Measurements from ENCODE around the gene FBN1. TPM values are rescaled to one million over a fixed set of nuclear protein-coding genes. Genes with fewer than 3 reads are reported as not detected.

FBN1 gene
- polyA plus RNA-seq, 2 of the 4 experiments (the other 2 are of a cell fraction): 6.3 to 9.4 TPM

GRCh38 chr15:48580736-48581135 is 64.8 kb downstream of the FBN1 start:
- ChIA-PET POLR2A (no interaction called here), CTCF (no interaction called here)
- TF ChIP-seq ZC3H11A (IDR thresholded peaks at IDR 0.05): no peak
- TF ChIP-seq CBX2 (IDR thresholded peaks at IDR 0.05; ENCODE audit: borderline replicate concordance, low read depth): no peak
- TF ChIP-seq POLR2A (IDR thresholded peaks at IDR 0.05; ENCODE audit: low read length): no peak
- FAIRE-seq (no peak), DNase-seq (ENCODE audit: low read depth in 1 of 2, low spot score in 1 of 2) (no peak), ATAC-seq (no peak)
- H3K4me3 ChIP-seq: no peak overlapping the region
- no peak overlapping the region for H3K27ac ChIP-seq
- H3K4me2 ChIP-seq: no peak overlapping the region
- H3K4me1 ChIP-seq: no peaks in the 10 kb centered on the region
- WGBS (ENCODE audit: missing lambda C conversion rate): 72% methylated on average over 2 of the region's 2 CpGs
- no peaks in the 10 kb centered on the region for H3K9me3 ChIP-seq

DNA sequence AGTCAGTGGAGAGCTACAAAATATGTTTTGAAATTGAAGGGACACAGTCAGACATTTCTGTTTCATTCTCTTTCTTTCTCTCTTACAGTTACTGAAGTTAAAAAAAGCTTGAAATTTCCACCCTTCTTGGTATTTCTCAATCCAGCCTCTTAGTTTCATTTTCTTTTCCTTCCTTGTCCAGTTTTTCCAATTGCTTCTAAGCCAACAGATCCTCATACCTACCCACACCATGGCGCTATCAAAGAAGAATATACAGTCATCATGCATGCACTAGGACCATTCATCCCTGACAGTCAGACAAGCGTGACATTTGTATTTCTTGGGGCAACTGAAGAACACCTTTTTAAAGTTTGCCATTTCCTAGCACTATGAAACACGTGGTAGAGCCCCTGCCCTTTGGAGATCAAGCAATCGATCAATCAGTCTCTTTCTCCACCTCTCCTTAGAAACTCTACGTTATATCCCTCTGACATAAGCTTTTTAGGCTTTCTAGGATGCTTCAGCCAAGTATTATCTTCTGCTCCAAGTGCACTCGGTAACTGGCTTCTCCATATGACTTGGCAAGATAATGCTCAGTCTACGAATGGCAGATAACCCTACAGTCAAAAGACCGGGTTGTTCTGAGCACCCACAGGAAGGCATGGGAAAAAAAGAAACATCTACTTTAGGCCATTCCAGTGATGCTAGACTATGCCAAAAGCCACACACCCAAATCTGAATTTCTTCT is 65.4 kb downstream of the FBN1 start:
- Histone ChIP-seq H3K9me3 (no peaks in the 10 kb centered on the region), H3K27ac (no peak overlapping the region), H3K4me3 (no peak overlapping the region), H3K4me2 (no peak overlapping the region), H3K4me1 (no peaks in the 10 kb centered on the region)
- no peak for DNase-seq (ENCODE audit: low read depth in 1 of 2, low spot score in 1 of 2)
- CTCF ChIA-PET: no interaction called here
- no peak for ATAC-seq
- TF ChIP-seq, protein P1, sequence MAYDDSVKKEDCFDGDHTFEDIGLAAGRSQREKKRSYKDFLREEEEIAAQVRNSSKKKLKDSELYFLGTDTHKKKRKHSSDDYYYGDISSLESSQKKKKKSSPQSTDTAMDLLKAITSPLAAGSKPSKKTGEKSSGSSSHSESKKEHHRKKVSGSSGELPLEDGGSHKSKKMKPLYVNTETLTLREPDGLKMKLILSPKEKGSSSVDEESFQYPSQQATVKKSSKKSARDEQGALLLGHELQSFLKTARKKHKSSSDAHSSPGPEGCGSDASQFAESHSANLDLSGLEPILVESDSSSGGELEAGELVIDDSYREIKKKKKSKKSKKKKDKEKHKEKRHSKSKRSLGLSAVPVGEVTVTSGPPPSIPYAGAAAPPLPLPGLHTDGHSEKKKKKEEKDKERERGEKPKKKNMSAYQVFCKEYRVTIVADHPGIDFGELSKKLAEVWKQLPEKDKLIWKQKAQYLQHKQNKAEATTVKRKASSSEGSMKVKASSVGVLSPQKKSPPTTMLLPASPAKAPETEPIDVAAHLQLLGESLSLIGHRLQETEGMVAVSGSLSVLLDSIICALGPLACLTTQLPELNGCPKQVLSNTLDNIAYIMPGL (CRISPR knock-in tag; IDR thresholded peaks at IDR 0.05; ENCODE audit: borderline replicate concordance): no peak
- TF ChIP-seq ZSCAN20 (CRISPR knock-in tag; IDR thresholded peaks at IDR 0.05): no peak
- TF ChIP-seq RFX5 (IDR thresholded peaks at IDR 0.05): no peak
- no peak for TF ChIP-seq MAZ (IDR thresholded peaks at IDR 0.05; ENCODE audit: borderline replicate concordance, low read depth, low read length)
- TF ChIP-seq ZFP36 (IDR thresholded peaks at IDR 0.05; ENCODE audit: borderline replicate concordance, partially characterized antibody): no peak
- no peak for TF ChIP-seq BHLHE40 (IDR thresholded peaks at IDR 0.05; ENCODE audit: low read depth, low read length)
- no peak for TF ChIP-seq TP53 (CRISPR knock-in tag; IDR thresholded peaks at IDR 0.05)
- no peak for TF ChIP-seq RNF2 (IDR thresholded peaks at IDR 0.05; ENCODE audit: borderline replicate concordance, low read depth)
- no peak for TF ChIP-seq RCOR1 (IDR thresholded peaks at IDR 0.05; ENCODE audit: low read depth, low read length)
- whole genome bisulfite sequencing (ENCODE audit: missing lambda C conversion rate): 76% methylated on average over 8 of the region's 8 CpGs
- POLR2A ChIA-PET: no interaction called here
- FAIRE-seq: no peak

GRCh38 chr15:48578965-48579364 is 66.5 kb downstream of the FBN1 start:
- DNase-seq (ENCODE audit: low read depth in 1 of 2, low spot score in 1 of 2) (no peak), ATAC-seq (no peak), FAIRE-seq (no peak)
- POLR2A ChIA-PET: no interaction called here
- TF ChIP-seq MYC (IDR thresholded peaks at IDR 0.05; ENCODE audit: borderline replicate concordance, low read length): no peak
- no peak for TF ChIP-seq ZSCAN20 (CRISPR knock-in tag; IDR thresholded peaks at IDR 0.05)
- TF ChIP-seq ZC3H11A (IDR thresholded peaks at IDR 0.05): no peak
- TF ChIP-seq, protein P2, sequence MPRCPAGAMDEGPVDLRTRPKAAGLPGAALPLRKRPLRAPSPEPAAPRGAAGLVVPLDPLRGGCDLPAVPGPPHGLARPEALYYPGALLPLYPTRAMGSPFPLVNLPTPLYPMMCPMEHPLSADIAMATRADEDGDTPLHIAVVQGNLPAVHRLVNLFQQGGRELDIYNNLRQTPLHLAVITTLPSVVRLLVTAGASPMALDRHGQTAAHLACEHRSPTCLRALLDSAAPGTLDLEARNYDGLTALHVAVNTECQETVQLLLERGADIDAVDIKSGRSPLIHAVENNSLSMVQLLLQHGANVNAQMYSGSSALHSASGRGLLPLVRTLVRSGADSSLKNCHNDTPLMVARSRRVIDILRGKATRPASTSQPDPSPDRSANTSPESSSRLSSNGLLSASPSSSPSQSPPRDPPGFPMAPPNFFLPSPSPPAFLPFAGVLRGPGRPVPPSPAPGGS (IDR thresholded peaks at IDR 0.05): no peak
- TF ChIP-seq TFCP2L1 (CRISPR knock-in tag; IDR thresholded peaks at IDR 0.05): no peak
- TF ChIP-seq NPAS2 (CRISPR knock-in tag; IDR thresholded peaks at IDR 0.05; ENCODE audit: borderline replicate concordance): no peak
- TF ChIP-seq CBX8 (IDR thresholded peaks at IDR 0.05): no peak
- 76% methylated on average over 2 of the region's 2 CpGs for WGBS (ENCODE audit: missing lambda C conversion rate)
- CTCF ChIA-PET: no interaction called here
- Histone ChIP-seq H3K4me2 (no peak overlapping the region), H3K4me1 (no peaks in the 10 kb centered on the region), H3K9me3 (no peaks in the 10 kb centered on the region), H3K4me3 (no peak overlapping the region), H3K27ac (no peak overlapping the region)

- Histone ChIP-seq H3K4me2 (no peak overlapping the region), H3K4me3 (no peak overlapping the region), H3K27ac (no peak overlapping the region), H3K9me3 (no peaks in the 10 kb centered on the region), H3K4me1 (no peaks in the 10 kb centered on the region)
- TF ChIP-seq, protein P3, sequence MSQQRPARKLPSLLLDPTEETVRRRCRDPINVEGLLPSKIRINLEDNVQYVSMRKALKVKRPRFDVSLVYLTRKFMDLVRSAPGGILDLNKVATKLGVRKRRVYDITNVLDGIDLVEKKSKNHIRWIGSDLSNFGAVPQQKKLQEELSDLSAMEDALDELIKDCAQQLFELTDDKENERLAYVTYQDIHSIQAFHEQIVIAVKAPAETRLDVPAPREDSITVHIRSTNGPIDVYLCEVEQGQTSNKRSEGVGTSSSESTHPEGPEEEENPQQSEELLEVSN (IDR thresholded peaks at IDR 0.05; ENCODE audit: borderline replicate concordance, low read depth): no peak
- 70% methylated on average over 7 of the region's 7 CpGs for WGBS (ENCODE audit: missing lambda C conversion rate)
- CTCF ChIA-PET: no interaction called here
- FAIRE-seq: no peak
- no peak for ATAC-seq
- DNase-seq (ENCODE audit: low read depth in 1 of 2, low spot score in 1 of 2): no peak
- POLR2A ChIA-PET: no interaction called here
Observed at GRCh38 chr15:48577469-48577868, 68.0 kb downstream of the FBN1 start.
